Measurements from ENCODE around the gene CHRM4.

DNA sequence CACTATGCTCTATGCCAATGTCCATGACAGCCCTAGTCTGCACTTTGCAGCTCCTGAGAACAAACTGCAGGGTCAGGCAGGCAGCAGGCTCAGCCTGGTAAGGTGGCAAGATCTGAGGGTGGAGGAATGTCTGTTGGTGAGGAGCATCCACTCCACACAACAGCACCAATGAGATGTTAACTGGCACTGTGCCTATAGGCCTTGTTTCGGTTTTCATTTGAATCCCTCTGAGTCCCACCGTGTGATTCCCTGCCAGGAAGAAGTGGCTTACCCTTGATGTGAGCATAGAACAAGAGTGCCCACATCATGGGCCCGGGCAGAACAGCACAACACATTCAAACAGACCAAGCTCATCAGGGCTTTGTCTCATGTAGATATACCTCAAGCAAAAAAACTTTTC is 44.1 kb upstream of the CHRM4 start:
- TF ChIP-seq TAF1 (IDR thresholded peaks at IDR 0.05; ENCODE audit: low read depth, low read length), result no peak
- no peak for TF ChIP-seq POLR2AphosphoS5 (IDR thresholded peaks at IDR 0.05; ENCODE audit: low read depth, low read length)
- TF ChIP-seq POLR2A (IDR thresholded peaks at IDR 0.05; ENCODE audit: low read depth, low read length), result no peak
- no peak for TF ChIP-seq SPI1 (IDR thresholded peaks at IDR 0.05; ENCODE audit: low read depth, low read length)
- TF ChIP-seq POU2F2 (IDR thresholded peaks at IDR 0.05; ENCODE audit: low read depth, low read length), result no peak
- no peak for TF ChIP-seq PAX5 (IDR thresholded peaks at IDR 0.05; ENCODE audit: insufficient read depth, low read length, severe bottlenecking)

Data from GM12891 (cell line).